Stimulated activated naive CD4-positive, alpha-beta T cell (primary cell): ENCODE results near the gene PRKCI.
A peak's percentile ranks its signal among the peaks of the same experiment; 100 is the strongest.
"Not testable (repeated sequence)": the region's sequence is repeated elsewhere in the genome, so short reads cannot be mapped to it uniquely, and the experiment has no call there.

Source experiments
- DNase-seq, 6 experiments: peaks; one replicate each; lab custom pipeline; 2025; lab: John Stamatoyannopoulos, UW

Gene PRKCI

DNA sequence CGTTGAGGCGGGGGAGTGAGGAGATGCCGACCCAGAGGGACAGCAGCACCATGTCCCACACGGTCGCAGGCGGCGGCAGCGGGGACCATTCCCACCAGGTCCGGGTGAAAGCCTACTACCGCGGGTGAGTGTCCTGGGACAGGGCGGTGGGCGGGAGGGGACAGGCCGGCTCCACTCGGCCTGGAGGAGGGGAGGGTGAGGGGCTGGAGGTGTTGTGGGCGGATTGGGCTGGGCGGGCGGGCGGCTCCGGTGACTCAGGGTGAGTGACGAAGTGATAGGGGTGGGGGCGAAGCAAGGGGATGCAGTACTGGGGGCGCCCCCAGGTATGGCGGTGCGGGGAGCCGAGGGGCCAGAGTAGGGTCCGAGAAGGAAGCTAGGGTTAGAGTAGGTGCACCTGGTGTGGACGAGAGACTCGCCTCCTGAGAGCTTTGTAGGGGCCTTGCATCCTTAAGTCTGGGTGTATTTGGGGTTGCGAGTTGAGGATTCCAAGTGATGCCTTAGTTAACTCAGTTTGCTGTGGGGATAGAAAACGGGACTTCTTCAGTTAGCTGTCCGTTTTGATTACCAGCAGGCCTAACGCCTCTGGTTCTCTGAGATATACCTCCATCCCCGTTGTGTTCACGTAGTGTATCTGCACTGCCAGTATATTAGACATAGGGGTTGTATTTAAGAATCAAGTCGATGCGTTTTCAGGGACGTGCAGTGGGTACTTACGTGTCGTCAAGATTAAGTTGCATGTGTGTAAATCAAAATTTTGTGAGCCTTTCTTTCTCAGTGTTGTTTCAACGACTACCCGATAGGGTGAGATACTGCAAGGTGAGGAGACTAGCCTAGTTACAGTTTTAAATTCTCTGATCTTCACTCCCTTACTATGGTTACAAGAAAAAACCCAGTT lies 670 bp downstream of the PRKCI start:
- peak; percentile 20 to 67 (median 56) for DNase-seq

DNA sequence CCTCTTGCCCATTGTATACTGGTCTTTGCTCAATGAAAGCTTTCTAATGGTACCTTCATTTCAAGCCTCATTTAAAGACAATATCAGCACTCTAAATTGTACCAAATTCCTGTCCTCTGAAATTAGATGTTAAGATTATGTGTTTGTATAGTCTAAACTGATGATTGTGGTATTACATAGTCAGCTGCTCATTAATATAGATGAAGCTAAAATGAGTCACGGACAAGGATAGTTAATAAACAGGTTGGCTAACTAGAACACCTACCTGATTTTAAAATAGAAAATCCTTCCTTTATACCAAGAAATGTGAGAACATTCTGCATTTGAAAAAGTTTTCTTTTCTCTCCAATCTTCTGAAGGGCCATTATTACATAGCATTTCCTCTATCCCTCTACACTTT lies 2.9 kb downstream of the PRKCI start:
- no peak for DNase-seq

DNA sequence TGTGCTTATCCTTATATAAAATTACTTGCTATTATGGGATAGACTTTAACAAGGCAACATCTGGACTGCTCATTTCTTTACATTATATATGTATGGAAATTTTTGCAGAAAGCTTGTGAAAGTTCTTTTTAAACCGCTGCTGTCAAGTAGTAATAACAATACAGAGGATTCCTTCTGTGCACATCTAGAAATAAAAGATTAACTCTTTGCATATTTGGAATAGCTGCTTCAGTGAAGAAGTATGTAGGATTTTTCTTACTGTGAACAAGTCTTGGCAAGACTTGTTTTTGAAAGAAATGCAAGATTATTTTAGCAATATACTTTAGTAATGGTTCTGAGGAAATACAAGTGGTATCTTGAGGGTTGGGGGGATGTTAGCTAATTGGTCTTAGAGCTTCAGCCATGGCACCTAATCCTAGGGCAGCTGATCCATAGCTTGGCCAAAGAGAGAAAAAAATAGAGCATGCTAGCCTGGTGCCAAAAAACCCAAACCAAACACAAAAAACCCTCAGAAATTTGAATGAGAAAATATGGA lies 4.3 kb downstream of the PRKCI start:
- DNase-seq, result no peak

DNA sequence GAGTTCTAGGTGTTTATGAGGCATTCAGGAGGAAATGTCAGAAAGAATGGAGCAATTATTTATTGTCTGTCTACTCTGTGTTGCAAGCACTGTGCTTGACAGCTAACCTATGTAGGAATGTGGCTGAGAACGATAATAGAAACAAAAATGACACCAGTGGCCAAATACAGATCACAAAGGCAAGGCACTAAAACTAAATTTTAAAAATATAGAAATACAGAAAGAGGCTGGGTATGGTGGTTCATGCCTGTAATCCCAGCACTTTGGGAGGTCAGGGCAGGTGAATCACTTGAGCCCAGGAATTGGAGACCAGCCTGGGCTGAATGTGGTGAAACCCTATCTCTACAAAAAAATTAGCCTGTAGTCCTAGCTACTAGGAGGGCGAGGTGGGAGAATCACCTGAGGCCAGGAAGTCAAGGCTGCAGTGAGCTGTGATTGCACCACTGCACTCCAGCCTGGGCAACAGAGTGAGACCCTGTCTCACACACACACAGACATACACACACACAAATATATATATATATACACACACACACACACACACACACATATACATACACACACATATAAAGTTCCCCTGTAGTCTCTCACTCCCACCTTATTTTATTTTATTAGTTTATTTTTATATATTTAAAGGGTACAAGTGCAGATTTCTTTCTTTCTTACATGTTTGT lies 6.0 kb downstream of the PRKCI start:
- DNase-seq, result no peak

DNA sequence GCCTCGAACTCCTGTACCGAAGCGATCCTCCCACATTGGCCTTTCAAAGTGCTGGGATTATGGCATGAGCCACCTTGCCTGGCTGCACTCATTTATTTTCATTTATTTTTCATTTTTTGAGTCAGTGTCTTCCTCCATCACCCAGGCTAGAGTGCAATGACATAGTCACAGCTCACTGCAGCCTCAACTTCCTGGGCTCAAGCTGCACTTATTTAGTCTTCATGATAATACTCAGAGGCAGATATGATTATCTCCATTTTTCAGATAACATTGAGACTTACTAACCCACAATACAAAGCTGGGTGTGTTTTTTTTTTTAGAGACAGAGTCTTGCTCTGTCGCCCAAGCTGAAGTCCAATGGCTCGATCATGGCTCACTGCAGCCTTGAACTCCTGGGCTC lies 10.0 kb downstream of the PRKCI start:
- no peak for DNase-seq

DNA sequence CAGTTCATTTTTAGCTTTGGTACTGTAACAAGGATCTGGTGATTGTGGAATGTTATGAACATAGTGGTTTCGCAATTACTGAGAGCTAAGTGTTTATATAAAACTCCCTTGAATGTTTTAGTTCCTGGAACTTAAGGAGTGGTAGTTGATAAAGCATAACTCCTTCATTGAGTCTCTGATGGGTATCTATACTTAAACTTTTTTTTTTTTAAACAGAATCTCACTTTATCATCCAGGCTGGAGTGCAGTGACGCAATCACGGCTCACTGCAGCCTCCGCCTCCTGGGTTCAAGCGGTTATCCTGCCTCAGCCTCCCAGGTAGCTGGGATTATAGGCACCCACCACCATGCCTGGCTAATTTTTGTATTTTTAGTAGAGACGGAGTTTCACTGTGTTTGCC lies 11.3 kb downstream of the PRKCI start:
- no peak for DNase-seq

DNA sequence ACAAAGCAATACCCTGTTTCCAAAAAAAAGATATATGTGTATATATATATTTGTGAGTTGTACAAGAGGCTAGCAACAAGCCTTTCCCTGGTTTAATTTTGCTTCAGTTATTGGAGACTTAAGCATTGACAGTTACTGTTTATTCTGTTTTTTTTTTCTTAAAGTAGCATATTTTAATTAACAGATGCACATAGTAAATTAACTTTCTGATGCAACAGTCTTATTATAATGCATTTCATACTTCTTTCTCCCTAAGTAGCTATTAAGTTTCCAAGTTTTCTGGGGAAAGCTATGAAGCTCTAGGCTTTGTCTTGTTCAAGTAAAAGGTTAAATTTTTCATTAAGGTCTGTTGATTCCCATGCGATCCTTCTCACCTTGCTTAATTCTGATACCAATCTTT lies 17.9 kb downstream of the PRKCI start:
- no peak for DNase-seq

DNA sequence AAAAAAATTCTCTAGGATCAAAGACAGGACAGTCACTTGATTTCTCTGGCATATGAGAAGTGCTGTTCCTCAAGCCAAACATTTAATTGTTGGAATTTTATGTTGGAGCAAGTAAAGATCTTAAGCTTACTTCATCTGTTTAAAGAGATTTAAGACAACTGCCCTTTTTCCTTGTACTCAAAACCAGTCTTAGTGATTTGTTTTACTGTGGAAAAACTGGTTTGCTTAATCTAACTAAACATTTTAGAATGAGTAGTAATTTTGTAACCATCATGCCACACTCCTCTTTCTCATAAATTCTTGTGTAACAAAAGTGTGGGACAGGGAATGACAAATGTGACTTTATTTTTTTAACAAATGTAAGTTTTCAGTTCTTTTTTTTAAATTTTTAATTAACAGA lies 18.4 kb downstream of the PRKCI start:
- no peak for DNase-seq

DNA sequence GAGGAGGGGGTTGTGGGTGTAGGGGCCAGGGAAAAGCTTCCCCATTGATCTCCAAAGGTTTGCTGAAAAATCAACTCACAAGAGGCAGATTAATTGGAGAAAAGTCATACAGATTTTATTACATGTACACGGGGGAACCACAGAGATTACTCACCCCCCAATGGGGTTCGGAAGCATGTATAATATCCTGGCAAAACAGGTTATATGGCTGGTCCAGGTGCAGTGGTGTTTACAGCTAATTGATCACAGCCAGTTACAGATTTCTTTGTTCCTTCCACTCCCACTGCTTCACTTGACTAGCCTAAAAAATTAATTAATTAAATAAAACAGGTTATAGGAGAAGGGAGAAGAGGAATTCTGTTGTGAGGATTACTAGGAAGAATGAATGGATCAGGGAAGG lies 22.4 kb downstream of the PRKCI start:
- no peak for DNase-seq

DNA sequence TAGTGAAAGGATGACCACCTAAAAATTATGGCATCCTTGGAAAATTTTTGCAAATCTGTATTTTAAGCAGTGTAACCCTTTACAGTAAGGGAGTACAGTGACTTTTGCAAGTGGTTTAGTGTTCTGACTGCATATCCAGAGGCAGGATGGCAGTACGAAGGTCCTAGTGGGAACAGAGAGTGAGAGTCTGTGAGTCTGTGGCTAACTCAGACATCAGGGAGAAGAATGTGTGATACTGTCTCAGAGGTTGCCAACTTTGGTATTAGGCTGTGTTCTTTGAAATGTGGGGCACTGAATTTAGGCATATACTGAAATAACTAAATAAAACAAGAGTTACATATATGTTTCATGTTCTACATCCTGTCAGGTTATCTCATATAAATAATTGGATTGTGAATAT lies 25.7 kb downstream of the PRKCI start:
- no peak for DNase-seq

DNA sequence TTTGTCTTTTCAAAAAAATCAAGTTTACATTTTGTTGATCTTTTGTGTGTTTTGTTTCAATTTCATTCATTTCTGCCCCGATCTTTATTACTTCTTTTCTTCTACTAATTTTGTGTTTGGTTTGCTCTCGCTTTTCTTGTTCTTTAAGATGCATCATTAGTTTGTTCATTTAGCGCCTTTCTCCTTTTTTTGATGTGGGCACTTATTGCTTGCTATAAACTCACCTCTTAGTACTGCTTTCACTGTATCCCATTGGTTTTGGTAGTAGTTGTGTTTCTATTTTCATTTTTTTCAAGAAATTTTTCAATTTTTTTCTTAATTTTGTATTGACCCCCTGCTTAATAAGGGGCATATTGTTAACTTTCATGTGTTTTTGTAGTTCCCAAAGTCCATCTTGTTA lies 34.4 kb downstream of the PRKCI start:
- DNase-seq, result no peak

DNA sequence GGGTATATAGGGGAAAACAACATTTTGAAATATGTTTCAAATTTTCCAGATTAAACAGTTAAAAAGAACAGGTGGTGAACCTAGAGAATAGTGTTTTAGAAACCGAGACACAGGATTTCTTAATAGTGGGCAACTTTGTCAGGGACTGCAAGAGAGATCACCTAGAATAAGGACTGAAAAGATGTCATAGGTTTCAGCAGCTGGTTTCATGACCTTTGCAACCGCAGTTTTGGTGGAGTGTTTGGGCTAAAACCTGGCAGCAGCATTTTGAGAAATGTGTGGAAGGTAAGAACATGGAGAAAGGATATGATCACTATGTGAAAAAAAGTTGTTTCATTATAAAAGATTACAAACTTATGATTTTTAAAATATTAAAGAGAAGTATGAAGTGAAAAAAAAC lies 34.9 kb downstream of the PRKCI start:
- no peak for DNase-seq

DNA sequence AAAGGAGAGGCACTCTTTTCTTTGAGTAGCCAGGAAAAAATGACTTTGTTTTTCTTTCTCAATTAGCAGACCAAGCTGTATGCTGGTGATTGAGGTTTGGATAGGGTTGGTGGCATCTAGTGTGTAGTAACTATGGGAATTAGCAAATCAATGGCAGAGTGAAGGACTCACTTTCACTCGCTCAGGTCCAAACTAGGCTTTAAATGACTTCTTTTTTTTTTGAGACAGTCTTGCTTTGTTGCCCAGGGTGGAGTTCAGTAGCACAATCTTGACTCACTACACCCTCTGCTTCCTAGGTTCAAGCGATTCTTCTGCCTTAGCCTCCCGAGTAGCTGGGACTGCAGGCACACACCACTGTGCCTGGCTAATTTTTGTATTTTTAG lies 35.9 kb downstream of the PRKCI start:
- no peak for DNase-seq

DNA sequence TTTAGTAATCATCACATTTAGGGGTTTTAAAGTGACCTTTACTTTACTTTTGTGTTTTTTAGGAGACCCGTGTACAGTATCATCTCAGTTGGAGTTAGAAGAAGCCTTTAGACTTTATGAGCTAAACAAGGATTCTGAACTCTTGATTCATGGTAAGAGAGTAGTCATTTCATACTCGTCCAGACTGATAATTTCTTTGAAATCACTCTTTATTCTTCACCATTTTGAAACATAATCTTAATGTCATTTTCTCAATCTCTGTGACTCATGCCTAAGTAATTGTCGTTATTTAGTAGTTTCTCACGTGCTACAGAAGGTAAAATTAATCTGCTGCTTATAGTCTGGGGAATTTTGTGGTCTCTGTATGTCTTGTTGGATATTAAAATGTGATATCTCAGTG lies 37.7 kb downstream of the PRKCI start:
- DNase-seq, result no peak

DNA sequence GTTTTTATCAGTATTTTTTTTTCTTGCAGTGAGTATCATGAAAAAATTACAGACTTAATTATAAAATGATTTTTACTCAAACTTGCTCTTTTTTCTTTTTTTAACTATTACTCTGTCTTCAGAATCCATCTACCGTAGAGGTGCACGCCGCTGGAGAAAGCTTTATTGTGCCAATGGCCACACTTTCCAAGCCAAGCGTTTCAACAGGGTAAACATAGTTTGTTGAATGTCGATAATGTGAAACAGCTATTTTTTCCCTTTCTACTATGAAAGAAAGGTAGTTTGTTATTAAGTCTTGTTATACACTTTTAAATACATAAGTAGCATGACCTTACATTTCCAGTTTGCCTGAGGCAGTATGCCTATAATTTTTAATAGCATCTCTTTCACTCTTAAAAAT lies 45.6 kb downstream of the PRKCI start:
- no peak for DNase-seq

DNA sequence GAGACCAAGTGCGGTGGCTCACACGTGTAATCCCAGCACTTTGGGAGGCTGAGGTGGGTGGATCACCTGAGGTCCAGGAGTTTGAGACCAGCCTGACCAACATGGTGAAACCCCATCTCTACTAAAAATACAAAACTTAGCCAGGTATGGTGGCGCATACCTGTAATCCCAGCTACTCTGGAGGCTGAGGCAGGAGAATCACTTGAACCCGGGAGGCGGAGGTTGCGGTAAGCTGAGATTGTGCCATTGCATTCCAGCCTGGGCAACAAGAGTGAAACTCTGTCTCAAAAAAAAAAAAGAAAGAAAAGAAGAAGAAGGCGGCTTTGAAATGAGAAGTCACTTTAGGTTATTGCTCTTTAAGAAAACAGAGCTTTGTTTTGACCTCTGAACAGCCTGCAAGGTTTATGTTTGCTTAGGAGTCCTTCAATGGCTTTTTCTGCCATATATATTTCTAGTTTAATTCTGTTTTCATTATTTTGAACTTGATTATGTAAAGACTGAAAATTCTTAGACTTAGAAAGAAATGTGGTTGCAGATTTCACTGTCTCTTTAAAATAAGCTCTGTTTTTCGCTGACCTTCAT lies 47.5 kb downstream of the PRKCI start:
- DNase-seq, result not testable (repeated sequence)

DNA sequence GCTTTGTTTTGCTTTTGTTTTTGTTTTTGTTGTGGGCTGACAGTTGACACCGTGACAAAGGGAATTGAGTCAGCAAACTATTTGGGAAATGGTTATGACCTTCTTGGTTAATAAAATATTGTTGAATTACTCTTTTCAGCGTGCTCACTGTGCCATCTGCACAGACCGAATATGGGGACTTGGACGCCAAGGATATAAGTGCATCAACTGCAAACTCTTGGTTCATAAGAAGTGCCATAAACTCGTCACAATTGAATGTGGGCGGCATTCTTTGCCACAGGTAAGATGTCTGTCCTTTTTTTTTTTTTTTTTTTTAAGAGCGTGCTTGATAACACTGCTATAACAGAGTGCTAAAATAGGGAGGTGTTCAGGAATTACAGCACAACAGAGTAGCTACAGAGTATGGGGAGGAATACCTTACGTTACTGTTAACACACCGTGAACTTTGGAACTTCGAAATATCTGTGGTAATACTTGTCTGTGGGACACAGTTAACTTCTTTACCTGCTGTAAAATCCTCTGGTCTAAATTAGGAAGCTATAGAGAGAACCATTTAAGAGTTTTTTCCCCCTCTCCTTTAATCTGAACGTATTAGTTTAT lies 48.2 kb downstream of the PRKCI start:
- no peak for DNase-seq

DNA sequence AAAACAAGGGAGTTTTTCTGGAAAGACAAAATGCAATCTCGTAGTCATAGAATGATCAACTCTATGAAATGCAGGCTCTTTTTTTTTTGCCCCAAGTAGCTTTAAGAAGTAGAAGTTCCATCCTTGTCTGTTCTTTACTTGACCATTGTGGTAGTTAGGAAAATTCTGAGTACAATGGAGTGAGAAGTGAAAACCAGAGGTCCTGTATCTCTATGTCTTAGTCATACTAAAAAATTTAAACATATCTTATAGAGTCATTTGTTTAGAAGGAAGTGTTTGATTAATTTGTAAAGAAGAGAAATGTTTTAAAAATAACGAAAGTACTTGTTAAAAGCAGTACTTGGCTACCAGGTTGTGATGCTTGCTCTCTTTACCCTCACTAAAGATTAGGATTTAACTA lies 52.4 kb downstream of the PRKCI start:
- no peak for DNase-seq

DNA sequence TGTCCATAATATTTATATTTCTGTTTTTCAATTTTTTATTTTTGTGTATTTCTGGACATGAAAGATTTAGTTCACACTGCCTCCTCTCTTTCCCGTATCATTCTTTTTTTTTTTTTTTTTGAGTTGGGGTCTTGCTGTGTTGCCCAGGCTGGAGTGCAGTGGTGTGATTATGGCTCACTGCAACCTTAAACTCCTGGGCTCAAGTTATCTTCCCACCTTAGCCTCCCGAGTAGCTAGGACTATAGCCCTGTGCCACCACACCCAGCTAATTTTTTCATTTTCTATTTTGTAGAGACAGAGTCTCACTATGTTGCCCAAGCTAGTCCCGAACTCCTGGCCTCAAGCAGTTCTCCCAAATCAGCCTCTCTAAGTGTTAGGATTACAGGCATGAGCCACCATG lies 53.6 kb downstream of the PRKCI start:
- no peak for DNase-seq

DNA sequence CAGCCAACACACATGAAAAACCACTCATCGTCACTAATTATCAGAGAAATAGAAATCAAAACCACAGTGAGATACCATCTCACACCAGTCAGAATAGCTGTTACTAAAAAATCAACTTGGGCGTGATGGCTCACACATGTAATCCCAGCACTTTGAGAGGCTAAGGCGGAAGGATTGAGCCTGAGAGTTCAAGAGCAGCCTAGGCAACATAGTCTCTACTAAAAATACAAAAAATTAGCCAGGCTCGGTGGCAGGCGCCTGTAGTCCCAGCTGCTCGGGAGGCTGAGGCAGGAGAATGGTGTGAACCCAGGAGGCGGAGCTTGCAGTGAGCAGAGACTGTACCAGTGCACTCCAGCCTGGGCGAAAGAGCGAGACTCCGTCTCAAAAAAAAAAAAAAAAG lies 55.1 kb downstream of the PRKCI start:
- not testable (repeated sequence) for DNase-seq

DNA sequence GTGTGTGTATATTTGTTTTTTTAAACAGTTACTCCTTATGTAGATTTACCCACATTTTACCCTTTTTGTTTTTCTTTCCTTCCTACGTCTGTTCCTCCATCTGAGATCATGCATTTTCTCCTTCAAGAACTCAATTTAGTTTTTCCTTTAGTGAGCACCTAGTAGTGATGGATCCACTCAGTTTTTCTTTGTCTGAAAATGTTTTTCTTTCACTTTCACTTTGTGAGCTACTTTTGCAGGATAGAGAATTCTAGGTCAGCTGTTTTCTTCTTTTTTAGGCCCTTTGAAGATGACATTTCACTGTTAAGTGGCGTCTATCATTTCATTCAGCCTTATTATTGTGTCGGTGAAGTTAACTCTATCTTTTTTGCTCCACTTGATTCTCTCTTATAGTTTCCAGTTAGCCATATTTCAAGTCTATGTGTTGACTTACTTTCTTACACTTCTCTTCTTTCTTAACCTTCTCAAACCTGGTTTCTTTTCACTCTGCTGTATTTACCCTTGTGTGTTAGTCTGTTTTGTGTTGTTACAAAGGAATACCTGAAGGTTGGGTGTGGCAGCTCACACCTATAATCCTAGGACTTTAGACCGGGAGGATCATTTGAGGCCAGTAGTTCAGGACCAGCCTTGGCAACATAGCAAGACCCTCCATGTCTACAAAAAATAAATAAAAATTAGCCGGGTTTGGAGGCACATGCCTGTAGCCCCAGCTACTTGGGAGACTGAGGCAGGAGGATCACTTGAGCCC lies 55.8 kb downstream of the PRKCI start:
- DNase-seq, result peak in 1 of 6 experiments; percentile 5

DNA sequence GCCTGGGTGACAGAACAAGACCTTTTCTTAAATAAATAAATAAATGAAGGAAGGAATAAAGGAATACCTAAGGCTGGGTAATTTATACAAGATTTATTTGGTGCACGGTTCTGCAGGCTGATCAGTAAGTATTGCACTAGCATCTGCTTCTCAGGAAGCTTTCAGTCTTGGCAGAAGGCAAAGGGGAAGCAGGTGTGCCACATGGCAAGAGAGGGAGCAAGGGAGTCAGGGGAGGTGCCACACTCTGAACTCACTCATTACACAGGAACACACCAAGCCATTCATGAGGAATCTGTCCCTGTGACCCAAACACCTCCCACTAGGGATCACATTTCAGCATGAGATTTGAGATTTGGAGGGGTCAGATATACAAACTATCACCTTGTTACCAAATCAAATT lies 56.4 kb downstream of the PRKCI start:
- no peak for DNase-seq
